ENCODE results near the gene TRMT6.

The TRMT6 gene

GRCh38 chr20:5945963-5946362, 4.4 kb downstream of the TRMT6 start:
- no peak for TF ChIP-seq TEAD4 (IDR thresholded peaks at IDR 0.05)
- TF ChIP-seq NFIC (IDR thresholded peaks at IDR 0.05) = no peak
- TF ChIP-seq YY1 (IDR thresholded peaks at IDR 0.05; ENCODE audit: low read depth) = no peak
- TF ChIP-seq USF1 (IDR thresholded peaks at IDR 0.05) = no peak
- TF ChIP-seq EGR1 (IDR thresholded peaks at IDR 0.05) = no peak
- no peak for TF ChIP-seq RAD21 (IDR thresholded peaks at IDR 0.05; ENCODE audit: low read depth)
- TF ChIP-seq ZBTB7A (IDR thresholded peaks at IDR 0.05; ENCODE audit: low read depth) = no peak
- TF ChIP-seq TAF1 (IDR thresholded peaks at IDR 0.05; ENCODE audit: low read depth) = no peak
- TF ChIP-seq MAX (IDR thresholded peaks at IDR 0.05) = no peak
- no peak for TF ChIP-seq CREB1 (IDR thresholded peaks at IDR 0.05; ENCODE audit: low read depth)
- no peak for TF ChIP-seq EP300 (IDR thresholded peaks at IDR 0.05; ENCODE audit: borderline replicate concordance)

GRCh38 chr20:5938456-5939029, 11.8 kb downstream of the TRMT6 start:
- TF ChIP-seq USF1 (IDR thresholded peaks at IDR 0.05) = no peak
- no peak for TF ChIP-seq CREB1 (IDR thresholded peaks at IDR 0.05; ENCODE audit: low read depth)
- no peak for TF ChIP-seq NFIC (IDR thresholded peaks at IDR 0.05)
- TF ChIP-seq EGR1 (IDR thresholded peaks at IDR 0.05) = no peak
- TF ChIP-seq FOXM1 (IDR thresholded peaks at IDR 0.05; ENCODE audit: borderline replicate concordance, low read depth) = no peak
- no peak for TF ChIP-seq EP300 (IDR thresholded peaks at IDR 0.05; ENCODE audit: borderline replicate concordance)

GRCh38 chr20:5936238-5936637, 14.1 kb downstream of the TRMT6 start:
- TF ChIP-seq TCF12 (IDR thresholded peaks at IDR 0.05; ENCODE audit: low read depth) (no peak), CREB1 (IDR thresholded peaks at IDR 0.05; ENCODE audit: low read depth) (no peak), TEAD4 (IDR thresholded peaks at IDR 0.05) (no peak), ZBTB7A (IDR thresholded peaks at IDR 0.05; ENCODE audit: low read depth) (no peak), USF1 (IDR thresholded peaks at IDR 0.05) (no peak), YY1 (IDR thresholded peaks at IDR 0.05; ENCODE audit: low read depth) (no peak), TAF1 (IDR thresholded peaks at IDR 0.05; ENCODE audit: low read depth) (no peak), NFIC (IDR thresholded peaks at IDR 0.05) (no peak), FOXM1 (IDR thresholded peaks at IDR 0.05; ENCODE audit: borderline replicate concordance, low read depth) (no peak), CEBPB (IDR thresholded peaks at IDR 0.05) (no peak)
- TF ChIP-seq, protein P1, sequence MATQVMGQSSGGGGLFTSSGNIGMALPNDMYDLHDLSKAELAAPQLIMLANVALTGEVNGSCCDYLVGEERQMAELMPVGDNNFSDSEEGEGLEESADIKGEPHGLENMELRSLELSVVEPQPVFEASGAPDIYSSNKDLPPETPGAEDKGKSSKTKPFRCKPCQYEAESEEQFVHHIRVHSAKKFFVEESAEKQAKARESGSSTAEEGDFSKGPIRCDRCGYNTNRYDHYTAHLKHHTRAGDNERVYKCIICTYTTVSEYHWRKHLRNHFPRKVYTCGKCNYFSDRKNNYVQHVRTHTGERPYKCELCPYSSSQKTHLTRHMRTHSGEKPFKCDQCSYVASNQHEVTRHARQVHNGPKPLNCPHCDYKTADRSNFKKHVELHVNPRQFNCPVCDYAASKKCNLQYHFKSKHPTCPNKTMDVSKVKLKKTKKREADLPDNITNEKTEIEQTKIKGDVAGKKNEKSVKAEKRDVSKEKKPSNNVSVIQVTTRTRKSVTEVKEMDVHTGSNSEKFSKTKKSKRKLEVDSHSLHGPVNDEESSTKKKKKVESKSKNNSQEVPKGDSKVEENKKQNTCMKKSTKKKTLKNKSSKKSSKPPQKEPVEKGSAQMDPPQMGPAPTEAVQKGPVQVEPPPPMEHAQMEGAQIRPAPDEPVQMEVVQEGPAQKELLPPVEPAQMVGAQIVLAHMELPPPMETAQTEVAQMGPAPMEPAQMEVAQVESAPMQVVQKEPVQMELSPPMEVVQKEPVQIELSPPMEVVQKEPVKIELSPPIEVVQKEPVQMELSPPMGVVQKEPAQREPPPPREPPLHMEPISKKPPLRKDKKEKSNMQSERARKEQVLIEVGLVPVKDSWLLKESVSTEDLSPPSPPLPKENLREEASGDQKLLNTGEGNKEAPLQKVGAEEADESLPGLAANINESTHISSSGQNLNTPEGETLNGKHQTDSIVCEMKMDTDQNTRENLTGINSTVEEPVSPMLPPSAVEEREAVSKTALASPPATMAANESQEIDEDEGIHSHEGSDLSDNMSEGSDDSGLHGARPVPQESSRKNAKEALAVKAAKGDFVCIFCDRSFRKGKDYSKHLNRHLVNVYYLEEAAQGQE (IDR thresholded peaks at IDR 0.05; ENCODE audit: low read depth) = no peak

DNA sequence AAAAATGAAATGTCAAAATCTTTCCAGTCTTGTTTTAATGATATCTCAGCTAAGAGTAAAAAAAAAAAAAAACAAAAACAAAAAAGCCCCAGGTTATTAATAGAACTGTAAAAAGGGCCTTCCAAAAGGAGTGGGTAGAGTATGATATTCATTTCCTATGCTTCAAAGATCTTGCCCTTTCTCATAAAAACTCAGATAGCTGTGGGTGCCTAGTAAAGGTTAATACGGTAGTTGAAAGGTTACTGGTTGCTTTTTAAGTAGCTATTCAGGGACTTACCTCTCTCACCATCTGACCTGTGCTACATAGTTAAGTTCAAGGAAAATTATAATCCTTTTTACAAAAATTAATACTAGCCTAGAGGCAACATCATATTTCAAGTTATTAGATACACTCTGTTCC, 14.9 kb downstream of the TRMT6 start:
- no peak for TF ChIP-seq EP300 (IDR thresholded peaks at IDR 0.05; ENCODE audit: borderline replicate concordance)
- no peak for TF ChIP-seq TAF1 (IDR thresholded peaks at IDR 0.05; ENCODE audit: low read depth)
- TF ChIP-seq, protein P1 (IDR thresholded peaks at IDR 0.05; ENCODE audit: low read depth) = no peak
- no peak for TF ChIP-seq MAX (IDR thresholded peaks at IDR 0.05)
- no peak for TF ChIP-seq NFIC (IDR thresholded peaks at IDR 0.05)
- no peak for TF ChIP-seq RAD21 (IDR thresholded peaks at IDR 0.05; ENCODE audit: low read depth)
- TF ChIP-seq FOXM1 (IDR thresholded peaks at IDR 0.05; ENCODE audit: borderline replicate concordance, low read depth) = no peak
- no peak for TF ChIP-seq ZBTB7A (IDR thresholded peaks at IDR 0.05; ENCODE audit: low read depth)
- no peak for TF ChIP-seq USF1 (IDR thresholded peaks at IDR 0.05)
- no peak for TF ChIP-seq YY1 (IDR thresholded peaks at IDR 0.05; ENCODE audit: low read depth)
- TF ChIP-seq TEAD4 (IDR thresholded peaks at IDR 0.05) = no peak

DNA sequence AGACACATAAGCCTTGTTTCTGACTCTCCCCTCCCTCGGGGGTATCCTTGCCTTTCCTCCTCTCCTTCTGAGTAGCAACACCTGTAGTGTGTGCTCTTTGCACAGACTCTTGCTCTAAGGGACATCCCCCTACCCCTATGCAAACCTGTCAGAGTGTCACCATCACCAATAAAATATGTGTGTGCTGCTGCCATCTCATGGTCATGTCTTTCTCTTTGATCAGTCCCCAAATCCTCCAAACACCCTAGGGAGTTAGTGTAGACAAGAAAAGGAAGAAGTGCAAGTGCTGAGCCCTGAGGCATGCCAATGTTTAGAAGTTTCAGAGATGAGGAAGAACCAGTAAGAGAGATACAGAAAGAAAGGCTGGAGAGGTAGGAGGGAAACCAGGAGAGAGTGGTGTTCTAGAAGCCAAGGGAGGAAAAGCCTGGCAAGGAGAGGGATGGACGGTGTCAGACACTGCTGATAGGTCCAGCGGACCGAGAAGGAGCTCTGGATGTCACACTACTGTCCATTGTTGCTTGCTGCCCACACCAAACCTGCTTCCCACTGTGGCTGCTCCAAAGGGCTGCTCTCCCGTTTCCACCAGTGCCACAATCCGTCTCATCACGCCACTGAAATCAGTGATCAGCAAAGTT, 16.4 kb downstream of the TRMT6 start:
- TF ChIP-seq EGR1 (IDR thresholded peaks at IDR 0.05) (no peak), FOXM1 (IDR thresholded peaks at IDR 0.05; ENCODE audit: borderline replicate concordance, low read depth) (no peak), YY1 (IDR thresholded peaks at IDR 0.05; ENCODE audit: low read depth) (no peak), RAD21 (IDR thresholded peaks at IDR 0.05; ENCODE audit: low read depth) (peak; percentile 32; the same call in 1 of the 2 replicates)
